Superior temporal gyrus (tissue), 1 donor: ENCODE results near the gene ELK4.

ENCODE experiments used
- DNase-seq: peaks from one replicate; pipeline ENCODE4 v3.0.0-alpha.2; 2016; ENCODE audit errors: extremely low spot score

The ELK4 gene, protein sequence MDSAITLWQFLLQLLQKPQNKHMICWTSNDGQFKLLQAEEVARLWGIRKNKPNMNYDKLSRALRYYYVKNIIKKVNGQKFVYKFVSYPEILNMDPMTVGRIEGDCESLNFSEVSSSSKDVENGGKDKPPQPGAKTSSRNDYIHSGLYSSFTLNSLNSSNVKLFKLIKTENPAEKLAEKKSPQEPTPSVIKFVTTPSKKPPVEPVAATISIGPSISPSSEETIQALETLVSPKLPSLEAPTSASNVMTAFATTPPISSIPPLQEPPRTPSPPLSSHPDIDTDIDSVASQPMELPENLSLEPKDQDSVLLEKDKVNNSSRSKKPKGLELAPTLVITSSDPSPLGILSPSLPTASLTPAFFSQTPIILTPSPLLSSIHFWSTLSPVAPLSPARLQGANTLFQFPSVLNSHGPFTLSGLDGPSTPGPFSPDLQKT

DNA sequence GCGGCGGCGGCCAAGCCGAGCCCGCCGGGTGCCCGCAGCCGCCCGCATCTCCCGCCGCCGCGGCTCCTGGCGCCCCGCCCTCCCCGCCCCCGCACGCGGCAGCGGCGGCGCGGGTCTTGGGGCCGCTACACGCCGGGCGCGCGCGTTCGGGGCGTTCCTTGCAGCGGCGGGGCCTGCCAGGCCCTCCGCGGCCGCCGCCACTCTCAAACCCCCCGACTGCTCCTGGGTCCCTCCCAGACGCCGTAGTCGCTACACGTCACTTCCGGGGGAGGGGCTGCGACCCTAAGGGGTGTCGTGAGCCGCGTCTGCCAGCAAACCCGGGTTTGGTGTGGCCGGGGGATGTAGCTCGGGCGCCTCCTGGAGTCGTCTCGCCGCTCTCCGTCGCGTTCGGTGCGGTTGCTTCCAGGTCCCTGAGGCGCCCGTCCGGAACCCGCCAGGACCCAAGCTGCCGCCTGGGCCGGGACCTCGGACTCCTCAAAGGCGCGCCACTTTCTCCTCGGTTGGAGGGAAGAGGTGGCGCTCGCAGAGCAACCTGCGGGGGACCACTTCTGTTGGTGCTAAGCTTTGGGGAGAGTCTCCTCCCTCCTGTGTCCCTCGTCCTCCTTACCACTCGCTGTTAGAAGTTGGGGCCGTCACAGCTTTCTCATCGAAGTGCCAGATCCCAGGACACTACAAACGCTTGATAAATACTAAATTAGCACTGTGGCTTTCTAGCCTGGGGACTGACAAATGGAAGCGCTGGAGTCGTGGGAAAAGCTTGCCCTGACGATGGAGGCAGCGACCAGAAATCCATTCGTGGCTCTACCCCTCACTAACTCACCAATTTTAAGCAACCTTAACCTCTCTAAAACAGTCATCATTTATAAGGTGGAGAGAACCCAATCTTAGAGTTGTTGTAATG lies at the start of gene ELK4:
ELK4 (minus strand) TSS at position 244 of the 901 bp plus-strand sequence. CDS start 8,129 bp downstream, outside the sequence.
- DNase-seq: peak; percentile 99

DNA sequence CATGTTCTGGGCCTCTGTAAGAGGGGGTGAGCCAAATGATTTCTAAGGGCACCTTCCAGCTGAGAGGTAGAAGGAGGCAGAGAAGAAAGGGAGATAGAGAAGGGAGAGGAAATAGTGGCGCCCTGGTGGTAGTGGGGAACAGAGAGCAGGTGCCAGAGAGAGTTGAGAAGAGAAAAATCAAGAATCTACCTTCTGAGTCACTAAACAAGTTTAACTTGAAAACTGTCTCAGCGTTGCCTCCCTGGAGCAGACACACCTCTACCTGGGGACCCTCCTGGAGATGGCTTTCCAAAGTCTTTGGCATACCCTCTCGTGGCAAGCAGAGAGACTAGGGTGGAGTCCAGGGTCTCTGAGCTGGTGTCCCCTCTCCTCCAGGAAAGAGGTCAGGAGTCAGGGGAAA lies 49.6 kb upstream of the ELK4 start:
- no peak for DNase-seq

DNA sequence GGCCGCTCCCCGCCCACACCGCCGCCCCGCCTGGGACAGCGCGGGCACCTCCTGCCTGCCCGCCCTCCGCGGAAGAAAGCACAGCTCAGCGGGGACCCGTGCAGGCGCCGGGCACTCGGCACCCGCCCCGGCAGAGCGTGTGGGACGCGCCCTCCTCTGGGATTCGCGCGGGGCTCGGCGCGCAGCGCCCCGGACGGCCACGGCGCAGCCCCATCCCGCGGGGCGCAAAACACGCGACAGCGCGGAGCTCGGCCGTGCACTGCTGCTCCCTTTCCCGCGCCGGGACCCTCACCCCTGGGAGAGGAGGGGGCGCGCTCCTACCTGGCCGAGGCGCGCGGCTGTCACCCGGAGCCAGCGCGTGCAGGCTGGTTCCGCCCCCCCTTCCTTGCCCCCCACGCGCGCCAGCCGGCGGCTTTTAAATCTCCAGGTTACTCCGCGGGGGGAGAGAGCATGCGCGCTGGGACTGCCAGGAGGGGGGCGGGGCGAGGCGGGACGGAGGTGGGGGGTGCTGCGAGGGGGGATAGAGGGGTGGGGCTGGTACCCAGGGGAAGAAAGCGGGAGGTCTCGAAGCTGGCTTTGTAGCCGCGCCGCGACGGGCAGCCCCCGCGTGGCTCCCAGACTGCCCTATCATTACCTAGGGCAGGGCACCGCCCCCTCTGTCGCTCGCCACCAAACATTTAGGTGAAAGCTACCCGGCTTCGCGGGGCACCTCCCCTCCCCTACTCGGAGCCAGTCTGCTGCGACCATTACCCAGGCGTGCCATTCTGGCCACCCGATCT lies 48.5 kb upstream of the ELK4 start, which contains the start of gene SLC45A3:
SLC45A3 (minus strand) TSS at position 437 of the 779 bp plus-strand sequence. CDS start 15,853 bp downstream, outside the sequence.
- no peak for DNase-seq

DNA sequence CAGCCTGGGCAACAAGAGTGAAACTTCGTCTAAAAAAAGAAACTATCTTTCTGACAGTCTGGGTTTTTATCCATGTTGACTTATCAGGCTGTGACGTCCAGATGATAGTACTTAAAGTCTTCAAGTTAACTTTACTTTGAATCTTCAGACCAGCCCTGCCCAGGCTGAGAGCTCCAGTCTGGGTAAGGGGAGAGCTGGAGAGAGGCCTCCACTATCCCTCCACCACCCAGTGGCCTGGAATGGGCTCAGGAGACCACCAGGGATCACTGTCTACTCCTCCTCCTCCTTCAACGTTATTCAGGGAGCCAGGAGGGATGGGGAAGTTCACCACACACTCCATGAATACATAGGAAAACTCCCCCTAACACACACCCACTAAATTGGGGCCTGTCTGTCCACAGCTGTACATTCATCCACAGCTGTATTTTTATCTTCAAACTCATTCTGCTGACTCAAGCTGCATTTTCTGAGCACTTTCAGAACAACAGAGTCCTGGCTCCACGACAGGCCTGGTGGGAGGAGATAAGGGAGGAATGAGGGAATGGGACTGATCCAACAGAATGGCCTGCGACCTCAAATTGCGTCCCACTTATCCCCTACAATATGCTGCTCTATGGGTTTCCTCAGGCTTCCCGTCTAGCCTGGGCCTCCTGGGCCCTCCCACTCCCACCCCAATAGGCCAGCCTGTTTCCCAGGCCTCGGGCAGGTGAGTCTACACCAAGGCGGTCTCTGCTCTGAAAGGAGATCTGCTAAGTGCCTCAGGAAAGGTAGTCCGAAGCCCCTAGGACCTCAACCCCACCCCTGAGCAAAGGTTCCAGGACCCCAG lies 46.7 kb upstream of the ELK4 start:
- no peak for DNase-seq

DNA sequence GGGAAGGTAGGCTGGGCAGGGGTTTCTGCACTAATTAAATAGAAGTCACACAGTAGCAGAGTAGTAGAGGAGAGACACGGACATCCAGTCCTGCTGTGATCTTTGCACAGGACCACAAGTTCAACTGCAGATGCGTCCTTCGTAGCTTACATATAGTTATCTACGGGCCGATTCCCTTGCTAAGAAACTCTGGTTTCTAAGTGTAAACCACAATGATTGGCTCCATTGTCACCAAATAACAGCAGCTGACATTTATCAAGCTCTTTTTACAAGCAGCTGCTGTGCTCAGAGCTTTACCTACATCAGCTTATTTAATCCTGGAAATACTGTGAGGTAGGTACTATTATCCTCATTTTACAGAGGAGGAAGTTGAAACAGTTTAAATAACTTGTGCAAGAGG lies 45.4 kb upstream of the ELK4 start:
- peak; percentile 79 for DNase-seq

DNA sequence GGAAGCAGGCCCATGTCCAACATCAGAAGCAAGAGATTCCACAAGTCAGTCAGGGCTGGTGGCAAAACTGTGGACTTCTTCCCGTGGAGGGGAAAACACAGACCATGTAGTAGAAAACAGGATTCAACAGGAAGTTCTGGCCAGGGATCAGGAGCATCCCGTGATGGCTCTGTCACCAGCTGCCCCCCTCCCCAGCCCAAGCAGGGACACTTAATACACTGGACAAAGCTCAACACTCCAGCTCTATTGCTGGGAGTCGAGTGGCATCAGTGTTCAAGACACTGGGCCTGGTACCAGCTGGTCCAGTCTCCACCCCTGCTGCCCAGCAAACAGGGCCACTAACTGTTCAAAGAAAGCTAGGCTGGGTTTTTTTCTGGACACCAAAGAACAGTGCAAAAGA lies 44.8 kb upstream of the ELK4 start:
- DNase-seq: peak; percentile 89

DNA sequence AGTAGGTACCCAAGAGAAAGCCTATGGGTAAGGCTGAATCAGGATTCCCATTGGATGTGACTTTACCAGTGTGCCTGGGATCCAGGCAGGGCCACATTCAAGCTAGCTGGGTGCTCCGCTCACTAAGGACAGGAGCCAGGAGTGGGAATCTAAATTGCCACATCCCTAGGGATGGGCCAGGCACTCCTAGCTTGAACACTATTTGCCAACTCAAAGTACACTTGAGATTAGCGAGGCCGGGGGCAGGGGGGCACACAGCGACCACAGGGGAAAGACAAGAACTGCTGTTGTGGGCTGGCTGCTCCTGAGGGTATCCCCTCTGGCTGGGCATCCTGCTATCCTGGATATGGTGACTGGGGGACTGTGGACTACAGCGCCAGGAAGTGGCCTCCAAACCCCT lies 44.2 kb upstream of the ELK4 start:
- no peak for DNase-seq

DNA sequence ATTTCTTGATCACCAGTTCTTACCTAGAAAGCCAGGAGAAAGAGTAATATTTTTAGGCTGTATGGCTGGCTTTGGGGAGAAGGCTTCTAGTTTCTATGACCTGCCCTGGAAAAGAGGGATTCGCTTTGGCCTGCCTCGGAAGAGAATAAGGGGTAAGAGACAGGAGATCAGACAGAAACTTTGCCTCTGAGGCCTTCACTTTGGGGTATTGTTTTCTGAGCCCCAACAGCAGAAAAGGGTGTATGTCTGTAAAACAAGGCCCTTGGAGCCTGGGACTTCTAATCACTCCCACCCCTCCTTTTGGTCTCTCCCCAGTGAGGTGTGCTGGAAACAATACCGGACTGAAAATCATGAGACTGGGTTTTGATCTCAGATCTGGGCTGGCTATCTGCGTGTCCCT lies 43.4 kb upstream of the ELK4 start:
- no peak for DNase-seq

DNA sequence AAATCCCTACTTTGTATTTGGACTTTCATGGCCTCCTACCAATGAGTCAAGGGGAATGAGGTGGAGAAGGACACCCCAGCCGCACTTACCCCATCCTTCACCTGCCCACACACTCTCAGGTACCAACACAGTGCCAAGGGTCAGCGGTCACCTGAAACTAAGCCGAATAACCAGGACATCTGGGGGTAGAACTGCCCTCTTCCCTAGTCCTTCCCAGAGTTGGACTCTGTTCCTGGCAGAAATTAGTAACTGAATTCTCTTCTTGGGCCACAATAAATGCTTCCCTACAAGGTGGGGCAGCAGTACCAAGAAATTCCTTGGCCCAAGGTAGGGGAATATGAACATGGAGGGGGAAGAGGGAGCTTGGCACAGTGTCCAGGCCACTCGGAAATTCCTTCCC lies 41.2 kb upstream of the ELK4 start:
- no peak for DNase-seq

DNA sequence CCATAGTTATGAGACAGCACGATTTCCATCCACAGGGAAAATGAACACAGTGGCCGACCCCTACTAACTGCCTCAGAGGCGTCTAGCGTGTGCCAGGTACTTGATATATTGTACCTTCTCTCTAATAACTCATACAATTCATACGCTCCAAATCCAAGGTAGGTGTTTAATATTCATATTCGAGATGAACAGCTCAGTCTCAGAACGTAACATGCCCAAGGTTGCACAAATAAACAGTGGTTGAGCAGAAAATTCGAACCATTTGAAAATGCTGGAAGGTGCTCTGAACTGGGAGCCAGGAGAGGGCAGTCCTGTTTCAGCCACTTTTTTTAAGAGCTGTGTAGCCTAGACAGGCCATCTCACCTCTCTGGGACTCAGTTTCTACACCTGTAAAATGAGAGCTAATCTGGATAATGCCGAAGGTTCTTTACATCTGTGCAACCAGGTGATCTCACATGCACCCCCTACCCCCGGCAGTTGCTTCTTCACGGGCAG lies 40.6 kb upstream of the ELK4 start:
- DNase-seq: no peak

DNA sequence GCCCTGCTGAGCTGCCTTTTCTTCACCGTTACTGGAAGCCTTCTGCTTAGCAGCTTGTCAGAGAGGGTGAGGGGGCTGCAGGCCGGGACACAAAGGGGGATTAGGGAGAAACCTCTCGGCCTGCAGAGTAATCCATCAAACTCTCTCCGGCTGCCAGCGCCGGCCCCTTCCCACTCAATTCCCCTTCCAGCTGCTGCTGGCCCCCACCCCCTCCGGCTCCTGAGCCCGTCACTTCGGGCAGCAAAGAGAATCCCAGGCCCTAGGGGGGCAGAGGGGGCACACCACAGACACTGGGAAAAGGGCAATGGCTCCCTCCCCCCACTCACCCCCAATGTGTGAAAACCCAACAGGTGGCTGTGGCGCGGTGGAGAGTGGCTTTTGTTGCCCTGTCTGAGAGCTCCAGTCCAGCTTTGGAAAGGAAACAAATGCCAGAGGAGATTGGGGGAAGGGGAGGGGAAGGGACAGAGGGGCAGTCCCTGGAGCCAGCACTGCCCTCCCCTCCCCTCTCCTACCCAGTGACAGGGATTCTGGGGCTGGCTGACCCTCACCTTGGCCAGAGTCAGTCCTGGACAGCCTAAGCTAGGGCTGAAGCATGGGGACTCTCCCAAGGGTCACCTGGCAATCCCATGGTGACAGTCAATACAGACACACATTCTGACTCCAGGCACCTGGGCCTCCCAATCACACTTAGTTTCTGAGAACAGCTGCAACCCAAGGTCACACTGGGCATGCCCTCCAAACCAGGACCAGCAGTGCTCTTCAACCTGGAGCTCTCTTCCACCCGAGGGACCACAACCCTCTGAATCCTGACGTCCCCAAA lies 39.0 kb upstream of the ELK4 start:
- no peak for DNase-seq

DNA sequence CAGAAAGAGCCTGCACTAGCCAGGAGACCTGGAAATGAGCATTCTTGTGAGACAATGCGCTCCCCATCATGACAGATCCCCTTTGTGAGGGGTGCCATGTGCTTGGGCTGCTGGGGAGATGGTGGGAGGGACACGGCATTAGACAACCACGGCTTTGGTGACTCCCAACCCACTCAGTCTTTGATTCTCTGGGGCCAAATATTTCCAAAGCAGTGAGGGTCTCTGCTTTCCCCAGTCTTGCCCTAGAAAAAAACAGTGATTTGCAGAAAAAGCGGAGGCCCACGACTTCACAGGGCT lies 38.3 kb upstream of the ELK4 start:
- no peak for DNase-seq

DNA sequence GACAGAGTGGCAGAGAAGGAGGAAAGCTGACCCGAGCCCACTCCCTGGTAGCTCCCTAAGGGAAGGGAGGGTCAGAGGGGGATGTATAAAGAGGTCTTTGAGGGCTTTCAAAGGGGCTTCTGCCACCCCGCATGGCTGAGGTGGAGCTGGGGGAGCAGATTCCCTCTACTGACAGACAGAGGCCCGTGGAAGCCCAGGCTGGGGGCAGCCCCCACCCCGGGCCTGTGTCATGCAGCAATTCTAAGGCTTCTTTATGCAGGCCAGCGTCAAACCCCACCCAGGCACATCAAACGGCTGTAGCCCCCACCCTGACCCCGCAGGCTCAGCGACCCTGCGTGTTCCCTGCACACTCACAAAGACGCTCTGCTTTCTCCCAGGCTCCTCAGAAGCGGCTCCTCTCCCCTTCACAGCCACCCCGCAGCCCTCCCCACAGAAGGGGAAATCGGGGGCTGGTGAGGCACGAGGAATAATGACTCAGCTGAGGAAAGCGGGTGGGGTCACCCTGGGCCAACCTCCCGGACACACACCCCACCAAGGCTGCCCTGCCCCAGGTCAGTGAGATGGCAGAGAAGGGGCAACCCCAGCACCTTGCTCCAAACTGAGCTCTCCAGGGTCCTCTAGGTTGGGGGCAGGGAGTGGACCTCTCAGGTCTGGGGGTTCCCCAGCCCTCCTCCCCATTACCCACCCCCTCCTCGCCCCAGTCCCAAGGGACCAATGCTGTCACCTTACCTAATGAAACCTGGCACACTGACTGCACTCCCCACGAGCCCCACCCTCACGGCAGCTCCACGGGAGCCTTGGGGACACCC lies 37.7 kb upstream of the ELK4 start:
- no peak for DNase-seq

DNA sequence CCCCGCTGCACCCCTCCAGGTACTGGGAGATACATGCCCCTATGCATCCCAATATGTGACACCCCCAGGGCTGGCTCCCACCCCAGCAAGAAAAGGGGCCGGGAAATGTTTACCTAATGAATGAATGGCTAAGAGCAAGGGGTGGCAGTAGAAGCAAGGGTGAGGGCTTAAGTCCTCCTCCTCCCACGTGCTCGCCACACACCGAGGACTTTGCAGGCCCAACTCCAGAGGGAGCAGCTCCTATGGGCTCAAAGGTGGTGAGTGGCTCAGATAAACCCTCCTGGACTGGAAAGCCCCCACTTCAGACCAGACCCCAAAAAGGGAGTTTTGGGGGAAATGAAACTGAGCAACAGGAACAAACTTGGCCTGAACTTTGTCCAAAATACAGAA lies 37.1 kb upstream of the ELK4 start:
- DNase-seq: no peak

DNA sequence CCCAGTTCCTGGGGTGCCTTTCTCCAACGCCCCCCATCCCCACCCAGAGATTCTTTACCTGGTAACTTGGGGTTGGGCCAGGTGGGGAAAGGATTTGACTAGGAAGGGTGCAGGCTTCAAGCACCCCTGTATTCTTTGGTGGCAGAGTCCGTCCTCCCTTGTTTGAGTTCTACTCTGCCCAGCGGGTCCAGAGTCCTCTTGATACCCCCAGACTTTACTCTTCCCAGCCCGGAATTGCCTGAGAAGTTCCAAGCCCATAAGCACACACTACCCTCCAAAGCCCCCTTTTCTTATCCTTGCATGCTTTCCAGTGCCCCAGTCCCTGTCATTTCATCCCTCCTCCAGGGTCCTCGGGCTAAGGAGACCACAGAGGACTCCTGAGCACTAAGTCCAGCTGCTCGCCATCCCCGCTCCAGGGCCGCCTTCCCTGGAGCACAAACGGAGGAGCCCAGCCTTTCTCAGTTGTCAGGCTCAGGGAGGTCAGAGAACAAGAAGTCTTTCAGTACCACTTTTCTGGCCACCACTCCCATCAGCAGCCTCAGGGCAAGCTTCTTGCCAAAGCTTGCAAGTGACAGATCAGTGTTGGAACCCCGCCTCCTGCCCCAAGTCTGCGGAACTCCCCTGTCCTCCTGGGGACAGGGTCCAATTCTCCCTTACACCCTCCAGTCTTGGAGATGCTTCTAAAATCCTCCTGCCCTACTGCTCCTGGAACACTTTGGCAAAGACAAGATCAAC lies 36.3 kb upstream of the ELK4 start:
- no peak for DNase-seq

DNA sequence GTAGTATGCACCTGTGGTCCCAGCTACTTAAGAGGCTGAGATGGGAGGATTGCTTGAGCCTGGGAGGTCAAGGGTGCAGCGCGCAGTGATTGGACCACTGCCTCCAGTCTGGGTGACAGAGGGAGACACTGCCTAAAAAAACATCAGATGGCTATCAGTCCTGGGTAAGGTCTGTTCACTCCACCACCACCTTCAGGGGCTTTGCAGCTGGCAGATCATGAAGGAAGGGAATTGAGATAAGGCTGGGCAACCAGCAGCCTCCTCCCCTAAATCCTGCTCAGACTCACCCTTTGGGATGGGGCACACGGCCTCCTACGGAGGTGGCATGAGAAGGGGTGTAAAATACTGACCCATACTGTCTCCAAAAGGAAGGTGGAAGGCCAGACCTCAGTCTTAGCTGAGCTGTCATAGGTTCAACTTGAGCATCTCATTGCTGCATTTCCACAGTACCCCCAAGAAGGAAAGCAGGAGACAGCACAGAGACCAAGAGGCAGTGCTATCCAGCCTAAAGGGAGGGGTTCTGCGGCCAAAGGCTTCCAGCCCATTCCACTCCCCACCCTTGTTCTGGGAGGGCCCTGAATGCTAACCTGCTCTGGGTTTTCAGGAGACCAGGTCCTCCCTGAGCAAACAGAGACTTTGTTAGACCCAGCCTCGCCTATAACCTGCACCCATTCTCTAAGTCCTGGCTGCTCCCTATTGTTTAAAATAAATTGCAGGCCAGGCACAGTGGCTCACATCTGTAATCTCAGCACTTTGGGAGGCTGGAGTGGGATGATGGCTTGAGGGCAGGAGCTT lies 34.8 kb upstream of the ELK4 start:
- no peak for DNase-seq

DNA sequence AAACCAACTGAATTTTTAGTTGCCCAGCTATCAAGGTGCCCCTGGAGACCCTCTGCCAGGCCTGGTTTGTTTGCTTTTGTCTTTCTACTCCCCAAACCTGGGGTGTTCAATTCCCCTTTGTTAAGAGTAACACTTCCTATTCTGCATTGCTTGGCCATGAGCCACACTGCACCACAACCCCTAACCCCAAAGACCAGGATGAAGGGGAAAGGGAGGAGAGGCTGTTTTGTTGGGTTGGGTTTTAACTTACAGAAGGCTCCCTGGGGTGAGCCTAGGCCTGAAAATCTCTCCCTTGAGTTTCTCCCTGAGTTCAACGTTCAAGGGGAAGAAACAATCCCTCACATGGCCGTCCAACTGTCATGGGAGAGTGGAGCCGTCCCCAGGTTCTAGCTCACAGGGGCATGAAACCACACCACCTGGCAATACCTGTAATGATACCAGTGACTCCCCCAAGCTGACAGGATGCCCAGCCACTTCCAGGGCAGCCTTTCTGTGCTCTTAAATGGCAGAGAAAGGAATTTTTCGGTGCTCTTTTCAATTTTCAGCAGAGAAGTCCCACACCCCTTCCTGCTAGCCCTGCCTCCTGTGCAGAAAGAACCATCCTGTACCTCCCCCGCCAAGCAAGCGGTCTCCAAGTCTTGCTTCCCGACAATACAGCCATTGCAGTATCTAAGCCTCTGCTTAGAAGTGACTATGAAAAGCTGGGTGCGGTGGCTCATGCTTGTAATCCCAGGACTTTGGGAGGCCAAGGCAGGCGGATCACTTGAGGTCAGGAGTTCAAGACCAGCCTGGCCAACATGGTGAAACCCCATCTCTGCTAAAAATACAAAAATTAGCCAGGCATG lies 33.6 kb upstream of the ELK4 start:
- no peak for DNase-seq
